IPS DF 4.7 (cell line): Measurements from ENCODE around the gene PLAGL2.

ENCODE experiments used
- DNase-seq: peaks from one replicate; pipeline ENCODE4 v3.0.0-alpha.2; 2013; ENCODE audit warnings: low spot score; ENCODE audit errors: extremely low read depth

PLAGL2 gene

DNA sequence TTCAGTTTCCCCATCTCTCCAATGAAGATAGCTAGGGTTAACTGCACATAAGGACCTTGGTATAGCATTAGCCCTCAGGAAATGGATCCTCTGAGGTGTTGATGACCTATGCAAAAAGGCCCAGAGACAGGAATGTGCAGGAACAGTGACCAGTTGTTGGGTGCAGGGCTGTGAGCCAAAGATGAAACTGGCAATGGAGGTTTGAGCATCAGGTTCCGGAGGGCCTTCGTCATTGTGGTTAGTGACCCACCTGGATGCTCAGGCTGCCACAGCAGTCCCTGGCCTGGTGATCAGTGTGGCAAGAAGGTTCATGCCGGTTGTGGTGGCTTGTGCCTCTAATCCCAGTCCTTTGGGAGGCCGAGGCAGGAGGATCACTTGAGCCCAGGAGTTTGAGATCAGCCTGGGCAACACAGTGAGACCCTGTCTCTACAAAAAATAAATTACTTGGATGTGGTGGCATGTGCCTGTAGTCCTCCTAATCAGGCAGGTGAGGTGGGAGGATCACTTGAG lies 54.3 kb downstream of the PLAGL2 start:
- DNase-seq, result no peak

- DNase-seq, result no peak
These were observed 55.0 kb downstream of the PLAGL2 start for GRCh38 chr20:32152421-32153155.

GRCh38 chr20:32150291-32150848 lies 57.2 kb downstream of the PLAGL2 start:
- DNase-seq, result no peak

GRCh38 chr20:32149566-32150170 lies 57.9 kb downstream of the PLAGL2 start:
- no peak for DNase-seq

DNA sequence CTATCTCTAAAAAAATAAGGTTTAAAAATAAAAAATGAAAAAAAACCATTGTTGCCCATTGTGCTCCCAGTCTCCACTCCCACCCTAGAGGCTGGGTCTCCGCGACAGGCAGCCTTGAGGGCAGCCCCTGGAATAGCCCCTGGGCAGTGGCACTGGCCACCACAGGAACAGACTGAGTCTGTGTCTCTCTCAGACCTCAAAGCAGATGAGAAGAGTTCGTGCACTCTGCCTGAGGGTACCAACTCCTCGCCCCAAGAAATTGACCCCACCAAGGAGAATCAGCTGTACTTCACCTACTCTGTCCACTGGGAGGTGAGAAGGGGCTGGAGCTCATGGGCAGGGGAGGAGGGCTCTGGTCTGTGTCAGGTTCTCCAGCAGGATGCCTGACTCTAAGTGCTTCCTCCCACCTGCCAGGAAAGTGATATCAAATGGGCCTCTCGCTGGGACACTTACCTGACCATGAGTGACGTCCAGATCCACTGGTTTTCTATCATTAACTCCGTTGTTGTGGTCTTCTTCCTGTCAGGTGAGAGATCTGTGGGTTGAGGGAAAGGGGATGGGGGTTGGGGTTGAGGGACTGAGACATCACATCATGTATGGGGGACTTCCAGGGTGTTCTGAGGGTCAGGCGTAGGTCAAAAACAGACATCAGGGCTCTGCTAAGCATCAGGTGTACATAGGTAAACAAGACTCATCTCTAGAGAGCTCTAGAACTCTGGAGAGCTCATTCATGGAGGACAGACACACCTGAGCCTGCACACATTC lies 62.5 kb downstream of the PLAGL2 start:
- no peak for DNase-seq

GRCh38 chr20:32142991-32143390 lies 64.6 kb downstream of the PLAGL2 start:
- no peak for DNase-seq
